GM12892 (cell line): Measurements from ENCODE around the gene MOV10L1.

Experiments
- POLR2A ChIP-seq: IDR thresholded peaks from 2 replicates; pipeline ENCODE4 v1.6.1; 2011; ENCODE audit warnings: low read depth, low read length, control low read depth
- POLR2AphosphoS5 ChIP-seq: IDR thresholded peaks from 2 replicates; pipeline ENCODE4 v1.6.1; 2011; ENCODE audit warnings: low read depth, low read length, control low read depth

GRCh38 chr22:50171319-50171964 lies 81.6 kb downstream of the MOV10L1 start:
- TF ChIP-seq POLR2A (no peak), POLR2AphosphoS5 (no peak)
